Stimulated activated CD4-positive, alpha-beta T cell treated with anti-CD3 and anti-CD28 coated beads, Interleukin-12 subunit alpha, Interleukin-12 subunit beta, amount 100 ng/mL, for 48 hours (primary cell): ENCODE results near the gene ADGRG7.
A peak's percentile ranks its signal among the peaks of the same experiment; 100 is the strongest.

ENCODE experiments used
- DNase-seq, 3 donors: peaks; one replicate each; pipeline ENCODE4 v3.0.0-alpha.2; 2020; ENCODE audit warnings: low read depth in 2 of 3, low spot score in 1 of 3

The ADGRG7 gene

GRCh38 chr3:100600181-100601042, 9.0 kb upstream of the ADGRG7 start:
- no peak for DNase-seq

- no peak for DNase-seq
Observed at GRCh38 chr3:100602506-100603444, 6.6 kb upstream of the ADGRG7 start.

- no peak for DNase-seq
Observed at GRCh38 chr3:100603469-100603868, 5.9 kb upstream of the ADGRG7 start.

- no peak for DNase-seq
Observed at GRCh38 chr3:100605358-100605757, 4.0 kb upstream of the ADGRG7 start.

GRCh38 chr3:100606894-100607512, 2.4 kb upstream of the ADGRG7 start:
- no peak for DNase-seq

- no peak for DNase-seq
Observed at GRCh38 chr3:100609963-100610362, 562 bp downstream of the ADGRG7 start.

GRCh38 chr3:100611221-100611620, 1.8 kb downstream of the ADGRG7 start:
- no peak for DNase-seq

- no peak for DNase-seq
Observed at GRCh38 chr3:100613721-100614390, 4.5 kb downstream of the ADGRG7 start.

GRCh38 chr3:100614941-100615340, 5.5 kb downstream of the ADGRG7 start:
- no peak for DNase-seq

GRCh38 chr3:100615684-100616083, 6.3 kb downstream of the ADGRG7 start:
- DNase-seq = no peak

GRCh38 chr3:100621251-100621650, 11.8 kb downstream of the ADGRG7 start:
- DNase-seq = no peak

- no peak for DNase-seq
Observed at GRCh38 chr3:100627491-100627890, 18.1 kb downstream of the ADGRG7 start.

- DNase-seq = no peak
Observed at GRCh38 chr3:100629421-100630127, 20.2 kb downstream of the ADGRG7 start.

- DNase-seq = no peak
Observed at GRCh38 chr3:100630664-100631063, 21.3 kb downstream of the ADGRG7 start.

- no peak for DNase-seq
Observed at GRCh38 chr3:100631236-100631635, 21.8 kb downstream of the ADGRG7 start.

- peak in 2 of 3 donors; percentile 9 to 30 for DNase-seq
Observed at GRCh38 chr3:100634493-100635272, 25.3 kb downstream of the ADGRG7 start.

GRCh38 chr3:100635273-100635701, 25.9 kb downstream of the ADGRG7 start:
- DNase-seq = no peak

GRCh38 chr3:100637197-100637631, 27.8 kb downstream of the ADGRG7 start:
- no peak for DNase-seq

- no peak for DNase-seq
Observed at GRCh38 chr3:100640633-100641032, 31.2 kb downstream of the ADGRG7 start.
